Coronary artery (tissue), 2 donors: ENCODE data around the gene PKM.

Experiments
- DNase-seq: peaks from one replicate; pipeline ENCODE4 v3.0.0-alpha.2; 2017; ENCODE audit warnings: low spot score
- H3K27ac ChIP-seq, 2 donors: fragments of 200-600 bp; sonication (generic); one replicate each; pipeline ENCODE4 v1.5.1; 2016 to 2019
- H3K4me3 ChIP-seq: fragments of 200-600 bp; sonication (generic); 2 replicates; pipeline ENCODE4 v1.5.1; 2016; ENCODE audit warnings: mild to moderate bottlenecking, moderate library complexity
- CTCF ChIP-seq: fragments of 200-600 bp; sonication (generic); IDR thresholded peaks from one replicate; pipeline ENCODE4 v1.5.1; 2019; ENCODE audit warnings: antibody characterized with exemption

PKM gene

DNA sequence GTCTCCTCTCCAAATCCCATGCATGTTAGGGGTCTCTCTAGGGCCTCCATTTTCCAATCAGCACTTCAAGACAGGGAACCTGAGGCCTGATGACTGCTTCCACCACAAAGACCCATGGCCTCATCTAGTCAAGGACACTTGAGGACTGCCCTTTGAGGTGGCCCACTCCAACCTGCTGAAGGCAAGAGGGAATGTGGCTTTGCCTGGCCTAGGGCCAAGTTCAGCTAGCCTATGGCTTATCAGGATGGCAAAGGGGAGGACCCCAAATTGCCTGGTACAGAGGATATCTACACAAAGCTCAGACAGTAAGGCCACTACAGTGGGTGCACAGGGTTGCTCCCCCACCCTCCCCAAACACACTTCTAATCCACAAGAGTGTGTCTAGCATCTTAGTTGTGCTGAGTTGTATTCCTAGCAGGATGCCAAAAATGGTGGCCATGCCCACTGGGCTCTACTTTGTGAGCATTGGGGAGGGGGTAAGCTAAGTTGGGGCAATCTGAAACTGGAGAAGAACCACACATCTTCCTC is 23.4 kb downstream of the PKM start:
- no peak for DNase-seq
- Histone ChIP-seq H3K4me3 (no peak overlapping the region), H3K27ac (no peak overlapping the region)
- no peak for TF ChIP-seq CTCF

DNA sequence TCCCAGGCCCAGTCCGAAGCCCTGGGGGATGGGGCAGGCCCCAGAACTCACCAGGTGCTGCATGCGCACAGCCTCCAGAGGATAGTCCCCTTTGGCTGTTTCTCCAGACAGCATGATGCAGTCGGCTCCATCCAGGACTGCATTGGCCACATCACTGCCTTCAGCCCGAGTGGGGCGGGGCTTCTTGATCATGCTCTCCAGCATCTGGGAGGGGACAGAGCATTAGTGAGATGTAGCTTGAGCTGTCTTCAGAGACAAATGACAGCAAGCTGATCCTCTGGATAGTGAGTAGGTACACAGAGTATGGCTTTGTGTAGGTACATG is 24.4 kb downstream of the PKM start:
- DNase-seq, result no peak
- Histone ChIP-seq H3K27ac (no peak overlapping the region), H3K4me3 (no peak overlapping the region)
- no peak for TF ChIP-seq CTCF

DNA sequence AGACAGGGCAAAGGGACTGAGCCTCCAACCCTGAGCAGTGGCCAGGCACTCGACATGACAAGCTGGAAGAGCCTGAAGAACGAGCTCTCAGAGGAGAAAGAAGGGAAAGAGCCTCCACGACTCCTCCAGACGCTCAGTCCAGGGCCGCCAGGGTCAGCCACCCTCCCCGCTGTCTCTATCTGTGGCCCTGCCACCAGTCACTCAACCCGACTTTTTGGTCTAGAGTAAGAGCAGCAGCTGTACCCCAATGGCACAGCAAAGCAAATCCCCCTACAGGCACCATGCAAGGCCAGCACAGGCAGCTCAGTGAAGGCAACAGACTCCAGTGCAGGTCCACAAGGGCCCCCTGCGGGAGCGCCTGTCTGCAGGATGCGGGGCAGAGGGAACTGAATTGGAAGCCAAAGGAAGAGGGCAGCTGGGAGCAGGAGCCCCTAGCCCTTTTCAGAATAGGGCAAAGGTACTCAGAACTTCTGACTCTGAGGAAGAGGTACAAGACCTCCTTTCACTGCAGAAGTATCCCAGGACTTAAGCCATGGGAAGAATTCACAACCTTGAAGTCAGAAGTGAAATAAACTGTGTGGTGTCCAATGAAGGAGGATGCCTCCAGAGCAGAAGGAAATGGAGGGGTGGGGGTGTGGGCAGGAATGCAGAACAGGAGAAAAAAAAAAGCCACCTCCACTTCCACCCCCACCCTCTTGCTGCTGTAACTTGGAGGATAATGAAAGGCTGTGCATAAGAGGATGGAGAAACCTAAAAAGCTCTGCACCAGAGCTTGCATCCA is 24.9 kb downstream of the PKM start:
- H3K27ac ChIP-seq, result no peak overlapping the region
- DNase-seq, result no peak
- no peak overlapping the region for H3K4me3 ChIP-seq
- no peak for TF ChIP-seq CTCF

DNA sequence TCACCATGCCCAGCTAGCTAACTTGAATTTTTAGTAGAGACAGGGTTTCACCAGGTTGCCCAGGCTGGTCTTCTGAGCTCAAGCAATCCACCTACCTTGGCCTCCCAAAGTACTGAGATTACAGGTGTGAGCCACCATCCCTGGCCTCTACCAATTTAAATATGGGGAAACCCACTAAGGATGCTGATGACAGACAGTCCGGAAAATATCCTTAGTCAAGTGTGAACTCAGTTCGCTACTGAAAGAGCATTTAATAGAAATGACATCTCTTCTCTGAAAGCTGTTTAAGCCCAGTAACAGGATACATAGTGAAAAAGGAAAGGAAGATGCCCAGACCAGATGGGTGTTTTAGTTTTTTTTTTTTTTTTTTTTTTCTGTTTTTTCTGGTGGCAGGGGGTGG is 25.7 kb downstream of the PKM start:
- no peak overlapping the region for H3K27ac ChIP-seq
- no peak for TF ChIP-seq CTCF

DNA sequence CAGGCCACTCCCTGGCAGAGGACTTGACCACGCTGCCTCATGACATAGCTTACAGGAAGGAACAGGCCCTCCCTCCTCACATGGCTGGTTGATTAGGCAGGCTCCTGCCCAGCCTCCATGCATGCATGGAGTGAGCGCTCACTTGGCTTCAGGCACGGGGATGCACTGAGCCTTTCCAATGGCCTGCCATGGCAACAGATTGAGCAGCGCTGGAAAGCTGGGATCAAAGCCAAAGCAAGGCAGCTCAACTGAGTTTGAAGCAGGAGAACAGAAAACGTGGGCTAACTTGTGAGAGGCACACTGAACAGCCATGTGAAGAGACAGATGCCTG is 27.5 kb downstream of the PKM start:
- TF ChIP-seq CTCF, result no peak
- Histone ChIP-seq H3K4me3 (no peak overlapping the region), H3K27ac (peak overlapping the region; percentile 45 to 59)
- DNase-seq, result no peak

More for the DNA sequence above, 25.7 kb downstream of the PKM start:
- no peak for DNase-seq
- H3K4me3 ChIP-seq, result no peak overlapping the region

GRCh38 chr15:72202801-72203506 is 28.0 kb downstream of the PKM start:
- DNase-seq, result no peak
- H3K4me3 ChIP-seq, result no peak overlapping the region
- peak overlapping the region; percentile 45 to 59 for H3K27ac ChIP-seq
- no peak for TF ChIP-seq CTCF

DNA sequence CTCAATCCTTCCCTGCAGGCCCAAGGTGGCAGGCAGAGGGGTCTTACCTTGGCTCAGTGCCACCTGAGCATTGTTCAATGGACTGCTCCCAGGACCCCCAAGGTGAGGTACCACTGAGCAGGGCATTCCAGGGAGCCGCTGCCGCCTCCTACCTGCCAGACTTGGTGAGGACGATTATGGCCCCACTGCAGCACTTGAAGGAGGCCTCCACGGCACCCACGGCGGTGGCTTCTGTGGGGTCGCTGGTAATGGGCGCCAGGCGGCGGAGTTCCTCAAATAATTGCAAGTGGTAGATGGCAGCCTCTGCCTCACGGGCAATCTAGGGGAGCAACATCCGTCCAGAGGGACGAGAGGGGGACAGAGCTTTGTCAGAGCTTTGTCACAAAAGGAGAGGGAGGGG is 28.7 kb downstream of the PKM start:
- no peak for DNase-seq
- Histone ChIP-seq H3K27ac (no peak overlapping the region), H3K4me3 (no peak overlapping the region)
- TF ChIP-seq CTCF, result no peak
